Activated naive CD8-positive, alpha-beta T cell treated with anti-CD3 and anti-CD28 coated beads, Interleukin-2, amount 50 U/mL, for 24 hours (primary cell): ENCODE data around the gene ALG8.

Experiments
- ATAC-seq: fragments of 150-1000 bp; cut with Tn5 transposase; one replicate; pipeline ENCODE4 v1.10.0; 2021
- DNase-seq: peaks from one replicate; pipeline ENCODE4 v3.0.0; 2021
- H3K27ac Mint-ChIP-seq: one replicate; pipeline ENCODE4 v1.8.0; 2021; ENCODE audit warnings: mild to moderate bottlenecking, mixed read lengths
- H3K27me3 Mint-ChIP-seq: one replicate; pipeline ENCODE4 v1.8.0; 2021; ENCODE audit warnings: mixed read lengths
- H3K36me3 Mint-ChIP-seq: one replicate; pipeline ENCODE4 v1.8.0; 2021; ENCODE audit warnings: low read depth, mixed read lengths
- H3K4me1 Mint-ChIP-seq: one replicate; pipeline ENCODE4 v1.8.0; 2021; ENCODE audit warnings: mixed read lengths
- H3K4me3 Mint-ChIP-seq: one replicate; pipeline ENCODE4 v1.8.0; 2021; ENCODE audit warnings: mild to moderate bottlenecking, moderate library complexity, mixed read lengths
- H3K9me3 Mint-ChIP-seq: one replicate; pipeline ENCODE4 v1.8.0; 2021; ENCODE audit warnings: mixed read lengths

Gene ALG8

DNA sequence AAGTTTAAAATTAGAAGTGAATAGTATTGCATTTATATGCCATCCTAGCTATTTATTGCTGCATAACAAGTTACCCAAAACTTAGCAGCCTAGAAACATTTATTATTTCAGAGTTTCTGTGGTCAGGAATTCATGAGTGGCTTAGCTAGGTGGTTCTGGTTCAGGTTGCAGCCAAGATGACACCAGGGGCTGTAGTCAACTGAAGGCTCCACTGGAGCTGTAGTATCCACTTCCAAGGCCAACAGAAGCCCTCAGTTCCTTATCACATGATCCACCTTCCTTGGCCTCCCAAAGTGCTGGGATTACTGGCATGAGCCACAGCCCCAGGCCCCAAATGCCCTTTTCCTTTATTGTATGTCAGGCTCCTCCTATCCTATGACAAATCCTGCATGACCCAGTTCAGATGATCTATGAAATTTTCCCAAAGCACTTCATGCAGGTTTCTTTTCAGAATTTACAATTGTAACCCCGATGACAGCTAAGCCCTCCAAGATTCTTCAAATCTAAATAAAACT is 6.1 kb upstream of the ALG8 start:
- Mint-ChIP-seq H3K9me3 (no peaks in the 10 kb centered on the region), H3K4me3 (no peak overlapping the region), H3K4me1 (peaks cover 11% of the 10 kb centered on the region), H3K27ac (no peak overlapping the region), H3K36me3 (no peaks in the 10 kb centered on the region), H3K27me3 (no peaks in the 10 kb centered on the region)
- ATAC-seq: no peak
- DNase-seq: no peak

DNA sequence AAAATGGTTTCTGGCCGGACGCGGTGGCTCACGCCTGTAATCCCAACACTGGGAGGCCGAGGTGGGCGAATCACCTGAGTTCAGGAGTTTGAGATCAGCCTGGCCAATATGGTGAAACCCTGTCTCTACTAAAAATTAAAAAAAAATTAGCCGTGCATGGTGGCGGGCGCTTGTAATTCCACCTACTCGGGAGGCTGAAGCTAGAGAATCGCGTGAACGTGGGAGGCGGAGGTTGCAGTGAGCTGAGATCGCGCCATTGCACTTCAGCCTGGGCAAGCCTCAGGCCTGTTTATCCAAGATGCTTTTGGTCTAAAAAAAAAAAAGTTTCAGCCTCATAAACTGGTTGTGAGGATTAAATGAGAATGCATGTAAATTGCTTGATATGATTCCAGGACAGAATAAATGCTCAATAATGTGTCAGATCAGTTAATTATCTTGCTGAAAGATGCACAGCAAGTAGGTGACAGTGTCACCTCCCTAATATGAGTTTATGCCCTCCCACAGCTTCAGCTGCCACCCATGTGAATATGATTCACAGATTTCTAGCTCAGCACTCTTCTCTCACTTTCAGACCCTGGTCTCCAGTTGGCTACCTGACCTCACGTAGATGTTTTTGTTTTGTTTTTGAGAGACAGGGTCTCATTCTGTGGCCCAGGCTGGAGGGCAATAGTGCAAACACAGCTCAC is 1.1 kb upstream of the ALG8 start:
- Mint-ChIP-seq H3K36me3 (peaks cover 30% of the 10 kb centered on the region), H3K4me1 (peaks cover 41% of the 10 kb centered on the region), H3K9me3 (no peaks in the 10 kb centered on the region), H3K4me3 (peak overlapping the region; percentile 84), H3K27me3 (no peaks in the 10 kb centered on the region), H3K27ac (peak overlapping the region; percentile 50)
- DNase-seq (peak; percentile 5), ATAC-seq (peak; percentile 34)

DNA sequence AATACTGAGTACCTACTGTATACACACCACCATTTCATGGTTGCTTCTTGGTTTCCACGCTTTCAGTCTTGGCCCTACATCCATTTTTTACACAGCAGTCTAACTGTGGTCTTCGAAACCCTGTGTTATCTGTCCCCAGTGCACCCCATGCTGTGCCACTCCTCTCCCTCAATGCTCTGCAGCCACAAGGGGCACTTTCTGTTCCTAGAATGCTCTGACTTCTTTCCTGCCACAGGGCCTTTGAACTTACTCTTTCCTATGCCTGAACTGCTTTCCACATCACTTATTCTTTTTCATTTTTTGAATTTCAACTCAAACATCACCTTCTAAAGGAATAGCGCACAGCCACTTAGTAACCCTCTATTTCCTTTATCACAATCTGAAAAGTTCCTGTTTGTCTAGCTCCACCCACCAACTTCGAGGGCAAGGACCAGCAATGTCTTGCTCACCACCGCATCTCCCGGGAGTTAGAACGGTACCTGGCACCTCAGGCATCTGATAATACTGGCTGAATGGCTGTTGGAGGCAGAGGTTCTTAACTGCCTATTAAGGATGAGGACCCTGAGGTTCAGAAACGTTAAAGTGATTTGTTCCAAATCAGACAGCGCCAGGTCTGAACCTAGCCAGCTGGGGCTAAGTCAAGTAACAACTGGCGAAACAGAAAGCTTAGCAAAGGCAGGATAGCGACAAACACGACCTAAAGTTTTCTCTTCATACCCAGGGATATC is 568 bp downstream of the ALG8 start:
- H3K4me3 Mint-ChIP-seq: peak overlapping the region; percentile 84
- ATAC-seq: peak; percentile 57
- peak overlapping the region; percentile 92 for H3K27ac Mint-ChIP-seq
- no peaks in the 10 kb centered on the region for H3K9me3 Mint-ChIP-seq
- peaks cover 41% of the 10 kb centered on the region for H3K36me3 Mint-ChIP-seq
- peaks cover 41% of the 10 kb centered on the region for H3K4me1 Mint-ChIP-seq
- no peaks in the 10 kb centered on the region for H3K27me3 Mint-ChIP-seq
- DNase-seq: peak; percentile 53

DNA sequence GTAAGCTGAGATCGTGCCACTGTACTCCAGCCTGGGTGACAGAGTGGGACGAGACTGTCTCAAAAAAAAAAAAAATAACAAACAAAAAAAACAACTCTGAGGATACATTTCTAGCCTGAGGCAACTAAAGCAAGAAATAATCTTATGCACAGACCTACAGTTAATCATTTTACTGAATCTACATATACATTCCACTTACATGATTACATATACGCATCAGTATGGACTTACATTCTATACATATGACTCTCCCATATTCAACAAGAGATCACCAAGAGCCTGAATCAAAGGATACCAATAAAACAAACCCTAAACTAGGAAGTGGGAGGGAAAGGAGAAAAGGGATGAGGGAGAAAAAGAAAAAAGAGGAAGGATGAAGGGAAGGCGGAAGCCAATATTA is 1.1 kb downstream of the ALG8 start:
- peak overlapping the region; percentile 84 for H3K4me3 Mint-ChIP-seq
- peaks cover 38% of the 10 kb centered on the region for H3K4me1 Mint-ChIP-seq
- ATAC-seq: no peak
- peak overlapping the region; percentile 92 for H3K27ac Mint-ChIP-seq
- peaks cover 42% of the 10 kb centered on the region for H3K36me3 Mint-ChIP-seq
- H3K27me3 Mint-ChIP-seq: no peaks in the 10 kb centered on the region
- no peaks in the 10 kb centered on the region for H3K9me3 Mint-ChIP-seq
- no peak for DNase-seq

DNA sequence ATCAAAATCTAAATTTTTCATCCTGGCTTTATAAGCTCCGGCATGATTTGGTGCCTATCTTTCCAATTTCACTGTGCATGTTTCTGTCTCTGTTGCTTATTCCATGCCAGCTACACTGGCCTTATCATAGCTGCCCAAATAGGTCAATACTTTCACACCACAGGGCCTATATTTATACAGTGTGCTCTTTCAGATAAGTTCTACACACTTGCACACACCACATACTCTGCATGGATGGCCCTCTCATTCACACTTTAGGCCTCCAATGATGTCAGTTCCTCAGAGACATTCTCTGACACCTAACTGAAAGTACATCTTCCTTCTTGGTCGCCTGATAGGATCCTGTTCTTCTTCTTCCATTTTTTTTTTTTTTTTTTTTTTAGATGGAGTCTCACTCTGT is 7.0 kb downstream of the ALG8 start:
- no peak for DNase-seq
- no peak overlapping the region for H3K4me3 Mint-ChIP-seq
- no peaks in the 10 kb centered on the region for H3K9me3 Mint-ChIP-seq
- H3K27me3 Mint-ChIP-seq: no peaks in the 10 kb centered on the region
- H3K4me1 Mint-ChIP-seq: peaks cover 16% of the 10 kb centered on the region
- no peak for ATAC-seq
- H3K36me3 Mint-ChIP-seq: peaks cover 32% of the 10 kb centered on the region
- H3K27ac Mint-ChIP-seq: no peak overlapping the region

DNA sequence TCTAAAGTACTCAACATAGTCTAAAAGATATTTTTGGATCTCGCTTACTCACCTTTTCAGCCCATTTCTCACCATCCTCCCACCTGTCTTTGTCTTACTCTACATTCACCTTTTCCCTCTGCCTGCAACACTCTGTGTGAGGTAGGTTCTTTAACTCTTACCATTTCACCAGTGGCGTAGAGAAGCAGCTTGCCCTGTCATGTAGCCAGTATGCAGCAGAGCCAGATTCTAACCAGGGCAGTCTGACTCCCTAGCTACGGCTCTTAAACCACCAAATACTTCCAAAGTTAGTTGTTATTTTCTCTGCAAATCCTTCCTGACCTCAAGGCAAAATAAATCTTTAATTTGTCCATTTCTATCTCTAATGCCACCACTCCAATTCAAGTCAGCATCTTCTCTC is 7.5 kb downstream of the ALG8 start:
- no peaks in the 10 kb centered on the region for H3K9me3 Mint-ChIP-seq
- H3K27me3 Mint-ChIP-seq: no peaks in the 10 kb centered on the region
- peaks cover 10% of the 10 kb centered on the region for H3K4me1 Mint-ChIP-seq
- H3K4me3 Mint-ChIP-seq: no peak overlapping the region
- H3K36me3 Mint-ChIP-seq: peaks cover 27% of the 10 kb centered on the region
- ATAC-seq (no peak), DNase-seq (no peak)
- H3K27ac Mint-ChIP-seq: no peak overlapping the region

DNA sequence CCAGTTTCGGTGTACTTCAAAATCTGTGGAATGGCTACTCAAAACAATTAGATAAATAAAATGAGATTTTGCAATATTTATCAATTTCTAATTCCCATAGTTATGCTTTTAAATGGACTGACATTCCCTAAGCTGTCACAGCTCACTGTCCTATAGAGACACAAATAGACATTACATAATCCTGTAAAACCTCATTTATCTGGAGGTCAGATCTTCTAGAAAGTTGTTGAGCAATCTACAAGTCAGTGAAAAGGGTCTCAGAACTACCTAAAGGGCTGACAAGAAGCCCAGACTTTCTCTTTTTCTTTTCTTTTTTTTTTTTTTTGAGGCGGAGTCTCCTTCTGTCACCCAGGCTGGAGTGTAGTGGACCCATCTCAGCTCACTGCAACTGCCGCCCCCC is 12.0 kb downstream of the ALG8 start:
- Mint-ChIP-seq H3K36me3 (peaks cover 17% of the 10 kb centered on the region), H3K27me3 (no peaks in the 10 kb centered on the region), H3K4me1 (peaks cover 8% of the 10 kb centered on the region), H3K27ac (no peak overlapping the region), H3K9me3 (no peaks in the 10 kb centered on the region), H3K4me3 (no peak overlapping the region)
- no peak for ATAC-seq
- DNase-seq: no peak

DNA sequence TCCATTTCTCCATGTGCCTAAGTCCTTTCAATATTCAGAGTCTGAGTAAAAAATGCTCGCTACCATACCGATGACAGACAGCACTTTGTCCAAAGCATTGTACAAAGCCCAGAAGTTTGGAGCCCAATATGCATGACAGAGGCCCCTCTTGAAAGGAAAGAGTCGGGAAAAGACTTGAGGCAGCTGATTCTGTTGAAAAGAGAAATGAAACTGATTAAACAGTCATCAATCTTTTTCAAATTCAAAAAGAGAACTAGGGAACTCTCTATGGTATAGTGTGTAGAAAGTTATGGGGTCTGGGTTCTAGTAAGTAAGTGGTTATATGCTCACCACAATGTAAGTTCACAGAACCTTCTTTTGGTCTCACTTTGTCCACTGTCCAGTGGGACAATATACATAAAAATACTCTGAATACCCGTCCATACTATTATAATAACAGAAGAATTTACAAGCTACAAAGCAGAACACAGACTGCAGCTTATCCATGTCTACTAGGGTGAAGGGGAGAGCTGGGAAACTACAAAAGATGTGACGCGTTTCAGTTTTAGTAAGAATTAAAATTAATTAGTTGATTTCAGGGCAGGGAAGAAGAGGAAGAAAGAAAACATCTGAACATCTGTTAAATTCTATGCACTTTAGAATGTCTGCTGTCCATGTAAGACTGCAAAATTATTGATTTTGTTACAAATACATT is 26.7 kb downstream of the ALG8 start:
- Mint-ChIP-seq H3K4me1 (no peaks in the 10 kb centered on the region), H3K4me3 (no peak overlapping the region), H3K9me3 (no peaks in the 10 kb centered on the region), H3K27me3 (no peaks in the 10 kb centered on the region), H3K36me3 (peaks cover 37% of the 10 kb centered on the region), H3K27ac (no peak overlapping the region)
- DNase-seq: no peak
- no peak for ATAC-seq

DNA sequence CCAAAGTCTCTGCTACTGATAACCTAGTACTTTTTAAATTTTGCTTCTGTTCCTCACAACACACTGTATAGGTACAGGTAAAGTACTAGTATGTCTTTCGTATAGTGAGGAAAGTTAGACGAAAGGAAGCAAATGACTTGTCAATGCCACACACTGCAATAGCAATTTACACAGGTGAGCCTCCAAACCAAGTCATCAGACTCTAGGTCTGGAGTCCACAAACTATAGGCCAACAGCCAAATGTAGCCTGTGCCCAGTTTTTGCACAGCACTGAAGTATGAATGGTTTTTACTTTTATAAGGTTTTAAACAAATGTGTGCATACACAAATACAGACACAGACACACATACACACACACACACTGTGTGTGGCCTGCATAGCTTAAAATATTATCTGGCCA is 28.1 kb downstream of the ALG8 start:
- no peak overlapping the region for H3K4me3 Mint-ChIP-seq
- peaks cover 37% of the 10 kb centered on the region for H3K36me3 Mint-ChIP-seq
- no peak for ATAC-seq
- H3K27ac Mint-ChIP-seq: no peak overlapping the region
- no peak for DNase-seq
- no peaks in the 10 kb centered on the region for H3K4me1 Mint-ChIP-seq
- no peaks in the 10 kb centered on the region for H3K9me3 Mint-ChIP-seq
- H3K27me3 Mint-ChIP-seq: no peaks in the 10 kb centered on the region

DNA sequence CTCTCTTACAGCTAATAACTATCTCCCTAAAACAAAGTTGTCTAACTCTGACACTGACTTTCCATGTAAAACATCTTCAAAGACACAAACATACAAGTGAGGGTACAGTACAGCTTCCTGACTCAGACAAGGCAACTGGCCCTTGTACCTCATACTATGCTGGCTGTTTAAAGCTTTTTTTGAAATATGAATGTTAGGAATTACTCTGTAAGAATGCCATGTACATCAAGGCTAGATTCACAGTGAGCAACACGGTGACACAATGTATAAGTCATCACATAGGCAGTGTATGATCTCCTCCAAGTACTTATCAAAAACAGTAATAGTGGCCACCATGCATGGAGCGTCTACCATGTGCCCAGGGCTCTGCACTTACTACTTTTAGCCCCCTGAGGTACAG is 28.6 kb downstream of the ALG8 start:
- no peaks in the 10 kb centered on the region for H3K9me3 Mint-ChIP-seq
- no peak overlapping the region for H3K27ac Mint-ChIP-seq
- DNase-seq: no peak
- no peak for ATAC-seq
- H3K4me3 Mint-ChIP-seq: no peak overlapping the region
- H3K36me3 Mint-ChIP-seq: peaks cover 39% of the 10 kb centered on the region
- no peaks in the 10 kb centered on the region for H3K27me3 Mint-ChIP-seq
- H3K4me1 Mint-ChIP-seq: no peaks in the 10 kb centered on the region

DNA sequence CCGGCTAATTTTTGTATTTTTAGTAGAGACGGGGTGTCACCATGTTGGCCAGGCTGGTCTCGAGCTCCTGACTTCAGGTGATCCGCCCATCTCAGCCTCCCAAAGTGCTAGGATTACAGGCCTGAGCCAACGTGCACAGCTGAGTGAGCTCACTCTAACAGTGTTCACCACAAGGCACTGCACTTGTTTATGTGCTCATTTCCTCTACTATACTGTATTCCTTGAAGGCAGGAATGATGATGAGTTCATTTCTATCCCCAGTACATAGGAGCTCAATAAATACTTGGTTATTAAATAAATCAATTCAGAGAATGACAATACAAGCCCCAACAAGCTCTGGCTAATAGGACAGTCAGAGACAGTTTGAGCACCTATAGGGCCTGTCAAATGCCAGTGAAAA is 29.1 kb downstream of the ALG8 start:
- ATAC-seq: no peak
- no peak overlapping the region for H3K27ac Mint-ChIP-seq
- no peaks in the 10 kb centered on the region for H3K4me1 Mint-ChIP-seq
- DNase-seq: no peak
- no peak overlapping the region for H3K4me3 Mint-ChIP-seq
- H3K9me3 Mint-ChIP-seq: no peaks in the 10 kb centered on the region
- peaks cover 41% of the 10 kb centered on the region for H3K36me3 Mint-ChIP-seq
- H3K27me3 Mint-ChIP-seq: no peaks in the 10 kb centered on the region

DNA sequence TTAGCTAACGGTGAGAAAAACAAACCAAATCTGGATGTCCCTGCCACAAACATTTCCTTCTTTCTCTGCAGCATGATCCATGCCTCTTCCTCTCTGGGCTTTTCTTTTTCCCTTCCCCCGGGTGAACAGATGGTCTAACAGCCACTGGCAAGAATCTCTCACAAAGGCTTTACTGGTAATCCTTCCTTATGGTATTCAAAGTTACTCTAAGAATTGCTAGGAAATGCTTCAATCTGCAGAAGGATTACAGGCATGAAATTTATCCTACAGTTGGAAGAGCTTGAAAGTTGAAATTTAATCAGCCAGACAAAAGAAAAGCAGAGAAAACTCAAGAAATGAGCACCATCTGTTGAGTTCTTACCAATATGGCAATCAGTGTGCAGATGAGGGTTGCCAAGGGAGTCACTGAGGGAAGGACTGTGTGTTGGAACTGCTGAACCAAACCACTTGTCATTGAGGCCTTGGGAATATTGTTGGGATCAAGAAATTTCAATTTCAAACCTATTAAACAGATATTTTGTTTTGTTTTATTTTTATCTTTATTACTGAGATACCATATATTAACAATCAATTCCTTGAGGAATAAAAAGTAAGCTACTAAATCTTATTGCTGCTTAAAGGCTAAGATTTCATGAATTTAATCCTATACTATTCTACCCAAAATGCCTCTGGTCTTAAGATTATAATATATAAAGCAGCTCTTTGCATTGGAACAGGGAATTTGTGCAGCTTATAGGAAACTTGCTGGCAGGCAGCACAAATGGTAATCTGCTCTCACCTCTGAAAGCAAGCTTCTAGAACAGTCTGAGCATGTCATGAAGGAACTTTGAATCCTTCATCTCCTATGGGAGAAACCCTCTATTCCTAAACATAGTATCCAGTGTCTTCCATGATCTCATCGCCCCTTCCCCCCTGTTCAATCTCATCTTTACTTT is 30.1 kb downstream of the ALG8 start:
- no peaks in the 10 kb centered on the region for H3K9me3 Mint-ChIP-seq
- H3K27me3 Mint-ChIP-seq: no peaks in the 10 kb centered on the region
- H3K4me1 Mint-ChIP-seq: no peaks in the 10 kb centered on the region
- no peak for DNase-seq
- H3K36me3 Mint-ChIP-seq: peaks cover 42% of the 10 kb centered on the region
- H3K27ac Mint-ChIP-seq: no peak overlapping the region
- H3K4me3 Mint-ChIP-seq: no peak overlapping the region
- no peak for ATAC-seq

DNA sequence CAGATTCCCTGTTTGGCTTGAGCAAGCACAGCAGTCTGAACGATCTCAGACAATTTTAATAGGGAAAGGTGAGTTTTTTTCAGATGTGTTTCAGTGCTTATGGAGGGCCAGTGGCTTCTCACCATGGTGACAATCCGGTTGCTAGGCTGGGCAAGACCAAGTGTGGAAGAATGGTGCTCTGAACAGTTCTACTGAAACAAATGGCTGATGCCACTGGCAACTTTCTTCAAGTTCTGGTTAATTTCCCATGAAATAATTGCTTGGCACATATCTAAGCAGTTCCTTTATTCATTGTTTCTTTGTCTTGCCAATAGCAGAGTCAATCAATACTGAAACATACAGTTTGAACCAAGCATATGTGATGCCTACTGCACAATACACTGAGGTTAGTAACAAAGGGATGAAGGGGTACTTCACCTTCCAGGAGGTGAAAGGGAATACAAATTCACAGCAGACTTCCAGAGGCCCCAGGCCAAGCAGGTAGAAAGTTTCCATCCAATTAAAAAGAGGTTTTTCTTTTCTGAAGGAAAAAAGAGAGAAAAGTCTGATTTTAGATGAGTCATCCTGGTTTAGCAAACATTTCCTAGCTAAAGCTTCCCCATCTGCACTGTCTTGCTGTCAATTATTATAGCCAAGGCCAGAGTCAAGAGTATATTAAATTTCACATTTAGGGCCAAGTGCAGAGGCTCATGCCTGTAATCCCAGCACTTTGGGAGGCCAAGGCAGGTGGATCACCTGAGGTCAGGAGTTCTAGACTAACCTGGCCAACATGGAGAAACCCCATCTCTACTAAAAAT is 38.6 kb downstream of the ALG8 start:
- Mint-ChIP-seq H3K4me1 (no peaks in the 10 kb centered on the region), H3K4me3 (no peak overlapping the region), H3K36me3 (peaks cover 37% of the 10 kb centered on the region), H3K9me3 (no peaks in the 10 kb centered on the region), H3K27me3 (no peaks in the 10 kb centered on the region), H3K27ac (no peak overlapping the region)
- DNase-seq (no peak), ATAC-seq (no peak)
